ENCODE measurements around the gene TRPM4.
A peak's percentile ranks its signal among the peaks of the same experiment; 100 is the strongest.

Gene TRPM4

GRCh38 chr19:49111218-49111998 lies 46.2 kb upstream of the TRPM4 start:
- TF ChIP-seq FOXM1 (IDR thresholded peaks at IDR 0.05; ENCODE audit: borderline replicate concordance, low read depth) (no peak), USF1 (IDR thresholded peaks at IDR 0.05) (no peak), ZBTB7A (IDR thresholded peaks at IDR 0.05; ENCODE audit: low read depth) (no peak), MAX (IDR thresholded peaks at IDR 0.05) (no peak), CEBPB (IDR thresholded peaks at IDR 0.05) (no peak; the same call in 1 of the 2 replicates), TAF1 (IDR thresholded peaks at IDR 0.05; ENCODE audit: low read depth) (no peak), REST (IDR thresholded peaks at IDR 0.05; ENCODE audit: low read depth) (no peak), TCF12 (IDR thresholded peaks at IDR 0.05; ENCODE audit: low read depth) (no peak)

- TF ChIP-seq EP300 (IDR thresholded peaks at IDR 0.05; ENCODE audit: borderline replicate concordance) = no peak
- TF ChIP-seq TCF12 (IDR thresholded peaks at IDR 0.05; ENCODE audit: low read depth) = no peak
- TF ChIP-seq EGR1 (IDR thresholded peaks at IDR 0.05) = no peak
- TF ChIP-seq USF1 (IDR thresholded peaks at IDR 0.05) = peak; percentile 95
- TF ChIP-seq REST (IDR thresholded peaks at IDR 0.05; ENCODE audit: low read depth) = no peak
- TF ChIP-seq TEAD4 (IDR thresholded peaks at IDR 0.05) = no peak
- TF ChIP-seq RAD21 (IDR thresholded peaks at IDR 0.05; ENCODE audit: low read depth) = no peak
- peak; percentile 66; the same call in 1 of the 2 replicates for TF ChIP-seq MAX (IDR thresholded peaks at IDR 0.05)
- no peak for TF ChIP-seq FOXM1 (IDR thresholded peaks at IDR 0.05; ENCODE audit: borderline replicate concordance, low read depth)
- peak; percentile 66 for TF ChIP-seq CEBPB (IDR thresholded peaks at IDR 0.05)
- TF ChIP-seq ZBTB7A (IDR thresholded peaks at IDR 0.05; ENCODE audit: low read depth) = peak; percentile 57; the same call in 1 of the 2 replicates
- TF ChIP-seq YY1 (IDR thresholded peaks at IDR 0.05; ENCODE audit: low read depth) = peak; percentile 79
- no peak for TF ChIP-seq NFIC (IDR thresholded peaks at IDR 0.05)
- peak; percentile 18; the same call in 1 of the 2 replicates for TF ChIP-seq TAF1 (IDR thresholded peaks at IDR 0.05; ENCODE audit: low read depth)
- no peak for TF ChIP-seq CREB1 (IDR thresholded peaks at IDR 0.05; ENCODE audit: low read depth)
Measured at GRCh38 chr19:49113762-49114629, 43.6 kb upstream of the TRPM4 start, which contains the start of gene LIN7B. Gene LIN7B (plus strand): TSS chr19:49114370. CDS start chr19:49114405, 35 bp downstream.

- TF ChIP-seq FOXM1 (IDR thresholded peaks at IDR 0.05; ENCODE audit: borderline replicate concordance, low read depth) (no peak), CREB1 (IDR thresholded peaks at IDR 0.05; ENCODE audit: low read depth) (no peak), NFIC (IDR thresholded peaks at IDR 0.05) (0 out of 2 replicates have a peak, but pooled peaks have one; percentile 2), ZBTB7A (IDR thresholded peaks at IDR 0.05; ENCODE audit: low read depth) (peak; percentile 87), REST (IDR thresholded peaks at IDR 0.05; ENCODE audit: low read depth) (no peak), CEBPB (IDR thresholded peaks at IDR 0.05) (no peak), USF1 (IDR thresholded peaks at IDR 0.05) (no peak), RAD21 (IDR thresholded peaks at IDR 0.05; ENCODE audit: low read depth) (no peak), EP300 (IDR thresholded peaks at IDR 0.05; ENCODE audit: borderline replicate concordance) (no peak), YY1 (IDR thresholded peaks at IDR 0.05; ENCODE audit: low read depth) (no peak), EGR1 (IDR thresholded peaks at IDR 0.05) (peak; percentile 12; the same call in 1 of the 2 replicates), TCF12 (IDR thresholded peaks at IDR 0.05; ENCODE audit: low read depth) (no peak), TAF1 (IDR thresholded peaks at IDR 0.05; ENCODE audit: low read depth) (no peak)
Measured at GRCh38 chr19:49114630-49115363, 42.8 kb upstream of the TRPM4 start.
